ENCODE data around the gene P4HB. TPM values are rescaled to one million over a fixed set of nuclear protein-coding genes. Genes with fewer than 3 reads are reported as not detected.

The P4HB gene
- total and polyA plus RNA-seq, 2 of the 4 experiments (the other 2 are of a cell fraction) = 599 to 932 TPM

DNA sequence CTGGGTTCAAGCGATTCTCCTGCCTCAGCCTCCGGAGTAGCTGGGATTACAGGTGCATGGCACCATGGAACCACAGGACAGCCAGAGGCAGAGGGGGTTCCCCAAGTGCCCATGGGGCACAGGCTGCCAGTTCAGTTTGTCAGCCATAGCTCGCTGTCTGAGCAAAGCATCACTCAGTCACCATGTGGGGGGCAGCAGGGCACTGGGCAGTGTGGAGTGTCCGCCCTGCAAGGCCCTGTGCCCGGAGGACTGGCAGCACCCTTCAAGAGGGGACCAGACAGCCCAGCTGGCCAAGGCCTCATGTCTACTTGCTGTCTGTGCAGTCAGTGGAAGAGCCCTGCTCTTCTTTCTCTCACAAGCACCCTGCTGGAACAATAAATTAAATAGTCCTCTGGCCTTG is 24.6 kb upstream of the P4HB start:
- no peak overlapping the region for H3K23ac ChIP-seq (ENCODE audit: low read depth, low read length)
- H3K36me3 ChIP-seq (ENCODE audit: control insufficient read depth, insufficient read depth, low read length) = peaks cover 58% of the 10 kb centered on the region
- H3K27ac ChIP-seq (ENCODE audit: insufficient read depth, low read length) = no peak overlapping the region
- 100% methylated on average over 2 of the region's 5 CpGs; no CpG with 5 or more reads in 1 of the 2 experiments for WGBS, 2 experiments (ENCODE audit: extremely low coverage in 2 of 2, insufficient read length in 1 of 2)
- H4K20me1 ChIP-seq (ENCODE audit: insufficient read depth, low read length) = peaks cover 20% of the 10 kb centered on the region
- in situ Hi-C loops (cut with MboI; ENCODE audit: low sequenced_read_pairs) = no loop called here
- ATAC-seq (ENCODE audit: low read depth) = no peak
- H2AFZ ChIP-seq (replicated peaks; ENCODE audit: low read length, poor library complexity) = no peak overlapping the region
- no peak overlapping the region for H2AK9ac ChIP-seq (replicated peaks; ENCODE audit: low read depth, low read length, poor library complexity)
- dilution Hi-C loops (cut with HindIII; ENCODE audit: low sequenced_read_pairs, unreplicated experiment) = no loop called here
- no peak for DNase-seq
- H3K79me1 ChIP-seq (ENCODE audit: low read depth in 1 of 2, low read length in 2 of 2) = peaks cover 49 to 68% of the 10 kb centered on the region in 2 experiments
- H3K4me2 ChIP-seq (ENCODE audit: low read depth, low read length) = no peak overlapping the region
- no peak overlapping the region for H4K8ac ChIP-seq (ENCODE audit: low read depth in 2 of 2, low read length in 2 of 2)
- no peak overlapping the region for H3K9ac ChIP-seq (ENCODE audit: low read depth, low read length)
- ChIA-PET POLR2A (ENCODE audit: unreplicated experiment) (no interaction called here), CTCF (no interaction called here)
- no peak overlapping the region for H2BK15ac ChIP-seq (ENCODE audit: low read depth, low read length)
- H3K9me1 ChIP-seq (ENCODE audit: insufficient read depth, low read length) = no peaks in the 10 kb centered on the region
- intact Hi-C loops (cut with micrococcal nuclease) = no loop called here
- H3K18ac ChIP-seq (ENCODE audit: low read depth, low read length) = no peak overlapping the region
- H3K27me3 ChIP-seq (ENCODE audit: control insufficient read depth, insufficient read depth, low read length) = no peaks in the 10 kb centered on the region
- H4K5ac ChIP-seq (ENCODE audit: low read depth, low read length) = no peak overlapping the region
- no peak overlapping the region for H2BK5ac ChIP-seq (ENCODE audit: low read depth, low read length, poor library complexity, severe bottlenecking)
- no peak overlapping the region for H2AK5ac ChIP-seq (ENCODE audit: low read depth, low read length)
- H3K4me3 ChIP-seq (ENCODE audit: insufficient read depth, low read depth, low read length) = no peak overlapping the region
- no peak for TF ChIP-seq POLR2A (IDR thresholded peaks at IDR 0.05; ENCODE audit: low read depth, low read length)
- TF ChIP-seq, protein P1, sequence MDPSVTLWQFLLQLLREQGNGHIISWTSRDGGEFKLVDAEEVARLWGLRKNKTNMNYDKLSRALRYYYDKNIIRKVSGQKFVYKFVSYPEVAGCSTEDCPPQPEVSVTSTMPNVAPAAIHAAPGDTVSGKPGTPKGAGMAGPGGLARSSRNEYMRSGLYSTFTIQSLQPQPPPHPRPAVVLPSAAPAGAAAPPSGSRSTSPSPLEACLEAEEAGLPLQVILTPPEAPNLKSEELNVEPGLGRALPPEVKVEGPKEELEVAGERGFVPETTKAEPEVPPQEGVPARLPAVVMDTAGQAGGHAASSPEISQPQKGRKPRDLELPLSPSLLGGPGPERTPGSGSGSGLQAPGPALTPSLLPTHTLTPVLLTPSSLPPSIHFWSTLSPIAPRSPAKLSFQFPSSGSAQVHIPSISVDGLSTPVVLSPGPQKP (IDR thresholded peaks at IDR 0.05; ENCODE audit: borderline replicate concordance, low read depth, low read length) = no peak
- TF ChIP-seq MAFK (IDR thresholded peaks at IDR 0.05; ENCODE audit: low read depth, low read length) = no peak
- TF ChIP-seq RFX5 (IDR thresholded peaks at IDR 0.05; ENCODE audit: low read depth, low read length) = no peak
- TF ChIP-seq, protein P2, sequence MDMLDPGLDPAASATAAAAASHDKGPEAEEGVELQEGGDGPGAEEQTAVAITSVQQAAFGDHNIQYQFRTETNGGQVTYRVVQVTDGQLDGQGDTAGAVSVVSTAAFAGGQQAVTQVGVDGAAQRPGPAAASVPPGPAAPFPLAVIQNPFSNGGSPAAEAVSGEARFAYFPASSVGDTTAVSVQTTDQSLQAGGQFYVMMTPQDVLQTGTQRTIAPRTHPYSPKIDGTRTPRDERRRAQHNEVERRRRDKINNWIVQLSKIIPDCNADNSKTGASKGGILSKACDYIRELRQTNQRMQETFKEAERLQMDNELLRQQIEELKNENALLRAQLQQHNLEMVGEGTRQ (IDR thresholded peaks at IDR 0.05; ENCODE audit: low read depth, low read length) = no peak
- TF ChIP-seq RCOR1 (IDR thresholded peaks at IDR 0.05; ENCODE audit: insufficient replicate concordance, low read length) = no peak
- no peak for TF ChIP-seq FOS (IDR thresholded peaks at IDR 0.05; ENCODE audit: low read depth, low read length)
- no peak for TF ChIP-seq MAZ (IDR thresholded peaks at IDR 0.05; ENCODE audit: borderline replicate concordance, low read depth, low read length)
- TF ChIP-seq RAD21 (IDR thresholded peaks at IDR 0.05; ENCODE audit: low read length) = no peak
- TF ChIP-seq, protein P3, sequence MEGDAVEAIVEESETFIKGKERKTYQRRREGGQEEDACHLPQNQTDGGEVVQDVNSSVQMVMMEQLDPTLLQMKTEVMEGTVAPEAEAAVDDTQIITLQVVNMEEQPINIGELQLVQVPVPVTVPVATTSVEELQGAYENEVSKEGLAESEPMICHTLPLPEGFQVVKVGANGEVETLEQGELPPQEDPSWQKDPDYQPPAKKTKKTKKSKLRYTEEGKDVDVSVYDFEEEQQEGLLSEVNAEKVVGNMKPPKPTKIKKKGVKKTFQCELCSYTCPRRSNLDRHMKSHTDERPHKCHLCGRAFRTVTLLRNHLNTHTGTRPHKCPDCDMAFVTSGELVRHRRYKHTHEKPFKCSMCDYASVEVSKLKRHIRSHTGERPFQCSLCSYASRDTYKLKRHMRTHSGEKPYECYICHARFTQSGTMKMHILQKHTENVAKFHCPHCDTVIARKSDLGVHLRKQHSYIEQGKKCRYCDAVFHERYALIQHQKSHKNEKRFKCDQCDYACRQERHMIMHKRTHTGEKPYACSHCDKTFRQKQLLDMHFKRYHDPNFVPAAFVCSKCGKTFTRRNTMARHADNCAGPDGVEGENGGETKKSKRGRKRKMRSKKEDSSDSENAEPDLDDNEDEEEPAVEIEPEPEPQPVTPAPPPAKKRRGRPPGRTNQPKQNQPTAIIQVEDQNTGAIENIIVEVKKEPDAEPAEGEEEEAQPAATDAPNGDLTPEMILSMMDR (conservative IDR thresholded peaks at IDR 0.05; ENCODE audit: low read depth, low read length) = no peak
- TF ChIP-seq MXI1 (IDR thresholded peaks at IDR 0.05; ENCODE audit: borderline replicate concordance, low read depth, low read length) = no peak
- TF ChIP-seq CEBPB (IDR thresholded peaks at IDR 0.05; ENCODE audit: low read depth, low read length) = no peak
- no peak for TF ChIP-seq SMC3 (IDR thresholded peaks at IDR 0.05; ENCODE audit: low read depth, low read length)
- H3K14ac ChIP-seq (replicated peaks; ENCODE audit: low read depth, low read length) = no peak overlapping the region
- H3K4me1 ChIP-seq (ENCODE audit: control insufficient read depth, insufficient read depth, low read length) = no peaks in the 10 kb centered on the region
- H2BK20ac ChIP-seq (ENCODE audit: low read depth, low read length) = no peak overlapping the region
- BruUV-seq (replicated peaks) = no TSS peak
- no peak overlapping the region for H3K56ac ChIP-seq (ENCODE audit: extremely low read depth, insufficient read depth, low read length)
- H2BK120ac ChIP-seq (ENCODE audit: low read depth, low read length) = no peak overlapping the region
- no peak overlapping the region for H4K91ac ChIP-seq (ENCODE audit: insufficient read depth, low read depth, low read length)
- H3K9me3 ChIP-seq (ENCODE audit: control insufficient read depth, insufficient read depth, low read length) = no peaks in the 10 kb centered on the region
- no peak overlapping the region for H3K4ac ChIP-seq (ENCODE audit: low read depth, low read length)
